ENCODE results near the gene OXSM.
A peak's percentile ranks its signal among the peaks of the same experiment; 100 is the strongest.

OXSM gene

DNA sequence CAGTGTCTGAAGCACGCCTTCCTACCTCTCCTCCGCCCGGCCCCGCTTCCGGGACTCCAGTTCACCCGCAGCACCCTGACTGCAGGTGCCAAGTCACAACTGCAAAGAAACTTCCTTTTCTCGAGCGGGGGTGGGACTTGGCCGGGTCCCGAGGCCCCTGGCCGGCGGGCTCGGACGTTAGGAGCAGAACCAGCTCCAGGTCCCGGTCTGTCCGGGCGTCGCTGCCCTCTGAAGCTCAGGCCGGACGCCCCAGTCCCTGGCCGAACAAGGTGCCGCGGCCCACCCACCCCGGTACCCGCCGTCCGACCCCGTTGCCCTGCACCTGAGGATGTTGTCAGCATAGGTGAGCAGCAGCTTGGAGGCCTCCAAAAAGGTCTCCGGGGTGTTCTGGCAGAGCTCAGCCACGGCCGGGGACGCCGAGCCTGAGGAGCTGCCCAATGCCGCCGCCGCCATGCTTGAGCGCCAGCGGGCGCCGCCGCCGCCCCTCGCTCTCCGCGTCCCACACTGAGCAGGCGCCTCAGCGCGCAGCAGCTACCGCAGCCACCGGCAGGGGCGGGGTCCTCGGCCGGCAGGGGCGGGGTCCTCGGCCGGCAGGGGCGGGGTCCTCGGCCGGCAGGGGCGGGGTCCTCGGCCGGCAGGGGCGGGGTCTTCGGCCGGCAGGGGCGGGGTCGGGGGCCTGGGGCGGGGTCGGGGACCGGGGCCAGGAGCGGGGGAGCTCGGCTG lies 6.8 kb upstream of the OXSM start, which contains the start of gene NGLY1:
TSS of gene NGLY1 (minus strand) at position 506 of the 723 bp plus-strand sequence. CDS start at position 453, 53 bp downstream.
- H3K4me3 ChIP-seq (ENCODE audit: low read length): peak within 1 kb of the TSS; percentile 84
- TF ChIP-seq, protein P1, sequence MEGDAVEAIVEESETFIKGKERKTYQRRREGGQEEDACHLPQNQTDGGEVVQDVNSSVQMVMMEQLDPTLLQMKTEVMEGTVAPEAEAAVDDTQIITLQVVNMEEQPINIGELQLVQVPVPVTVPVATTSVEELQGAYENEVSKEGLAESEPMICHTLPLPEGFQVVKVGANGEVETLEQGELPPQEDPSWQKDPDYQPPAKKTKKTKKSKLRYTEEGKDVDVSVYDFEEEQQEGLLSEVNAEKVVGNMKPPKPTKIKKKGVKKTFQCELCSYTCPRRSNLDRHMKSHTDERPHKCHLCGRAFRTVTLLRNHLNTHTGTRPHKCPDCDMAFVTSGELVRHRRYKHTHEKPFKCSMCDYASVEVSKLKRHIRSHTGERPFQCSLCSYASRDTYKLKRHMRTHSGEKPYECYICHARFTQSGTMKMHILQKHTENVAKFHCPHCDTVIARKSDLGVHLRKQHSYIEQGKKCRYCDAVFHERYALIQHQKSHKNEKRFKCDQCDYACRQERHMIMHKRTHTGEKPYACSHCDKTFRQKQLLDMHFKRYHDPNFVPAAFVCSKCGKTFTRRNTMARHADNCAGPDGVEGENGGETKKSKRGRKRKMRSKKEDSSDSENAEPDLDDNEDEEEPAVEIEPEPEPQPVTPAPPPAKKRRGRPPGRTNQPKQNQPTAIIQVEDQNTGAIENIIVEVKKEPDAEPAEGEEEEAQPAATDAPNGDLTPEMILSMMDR (conservative IDR thresholded peaks at IDR 0.05; ENCODE audit: low read length): no peak
- DNase-seq (ENCODE audit: low read depth): peak; percentile 81

DNA sequence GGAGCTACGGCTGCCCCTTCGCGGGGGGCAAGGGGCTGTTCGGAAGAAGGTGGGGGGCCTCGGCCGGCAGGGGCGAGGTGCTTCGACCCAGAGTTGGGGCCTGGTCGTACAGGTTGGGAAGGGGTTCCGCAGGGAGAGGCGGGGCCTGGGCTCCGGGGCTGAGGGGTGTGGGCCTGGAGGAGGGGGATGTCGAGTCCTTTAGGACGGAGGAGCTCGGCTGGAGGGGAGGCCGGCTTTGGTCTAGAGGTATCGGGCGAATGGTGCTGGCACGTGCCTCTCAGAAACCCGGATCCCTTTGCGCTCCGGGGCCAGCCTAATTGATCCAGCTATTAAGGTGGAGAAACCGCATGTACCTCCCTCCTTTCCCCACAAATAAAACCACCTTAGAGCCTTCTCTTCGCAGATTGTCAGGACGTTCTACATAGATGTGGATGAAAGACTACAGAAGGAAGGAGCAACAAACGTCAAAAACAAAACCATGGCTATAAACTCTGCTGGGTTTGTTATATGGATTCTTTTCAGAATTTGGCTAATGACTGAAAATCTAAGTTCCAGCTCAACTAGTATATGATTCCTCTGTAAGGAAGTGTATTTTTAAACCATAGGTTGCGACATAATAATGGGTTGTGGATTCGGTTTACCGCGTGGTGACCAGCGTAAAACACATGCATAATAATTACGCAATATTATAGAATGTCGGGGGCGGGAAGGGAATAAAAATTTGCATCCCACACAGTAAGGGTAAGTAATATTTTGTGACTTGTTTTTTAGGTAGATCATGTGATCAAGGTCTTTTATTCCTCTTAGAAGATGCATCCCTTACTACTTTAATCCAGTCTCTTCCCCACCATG lies 6.0 kb upstream of the OXSM start:
- TF ChIP-seq, protein P1 (conservative IDR thresholded peaks at IDR 0.05; ENCODE audit: low read length): no peak
- peak; percentile 25 for DNase-seq (ENCODE audit: low read depth)
- H3K4me3 ChIP-seq (ENCODE audit: low read length): peak overlapping the region; percentile 76

DNA sequence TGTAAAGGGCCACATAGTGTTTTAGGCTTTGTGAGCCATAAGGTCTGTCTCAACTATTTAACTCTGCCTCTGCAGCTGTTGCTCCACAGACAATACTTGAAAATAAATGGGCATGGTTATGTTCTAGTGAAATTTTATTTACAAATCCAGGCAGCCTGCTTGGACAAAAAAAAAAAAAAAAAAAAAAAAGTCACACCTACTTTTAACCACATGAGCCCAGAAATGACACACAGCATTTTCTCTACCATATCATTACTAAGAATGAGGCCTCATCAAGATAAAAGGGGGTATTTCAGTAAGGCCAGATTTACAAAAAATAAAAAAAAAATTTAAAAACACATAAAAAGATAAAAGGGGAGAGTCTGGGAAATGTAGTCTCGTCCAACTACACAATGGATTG lies 4.9 kb upstream of the OXSM start:
- DNase-seq (ENCODE audit: low read depth): no peak
- H3K4me3 ChIP-seq (ENCODE audit: low read length): no peak overlapping the region
- TF ChIP-seq, protein P1 (conservative IDR thresholded peaks at IDR 0.05; ENCODE audit: low read length): no peak

DNA sequence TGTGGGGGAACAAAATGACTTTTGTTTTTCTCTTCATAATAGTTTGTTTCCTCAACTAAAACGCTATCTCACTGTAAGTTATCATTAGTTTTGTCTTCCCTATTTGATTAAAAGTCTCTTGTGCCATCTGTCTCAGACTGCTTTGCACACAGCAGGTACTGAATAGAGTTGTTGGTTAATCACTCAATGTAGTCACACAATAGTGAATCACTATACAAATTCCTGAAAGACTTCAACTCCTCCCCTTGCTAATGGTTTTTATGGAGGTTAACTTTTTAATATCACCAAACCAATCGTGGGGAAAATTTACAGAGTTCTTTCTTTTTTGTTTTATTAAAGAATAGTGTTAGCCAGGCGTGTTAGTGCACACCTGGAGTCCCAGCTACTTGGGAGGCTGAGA lies 4.1 kb upstream of the OXSM start:
- TF ChIP-seq, protein P1 (conservative IDR thresholded peaks at IDR 0.05; ENCODE audit: low read length): no peak
- no peak for DNase-seq (ENCODE audit: low read depth)
- no peak overlapping the region for H3K4me3 ChIP-seq (ENCODE audit: low read length)

DNA sequence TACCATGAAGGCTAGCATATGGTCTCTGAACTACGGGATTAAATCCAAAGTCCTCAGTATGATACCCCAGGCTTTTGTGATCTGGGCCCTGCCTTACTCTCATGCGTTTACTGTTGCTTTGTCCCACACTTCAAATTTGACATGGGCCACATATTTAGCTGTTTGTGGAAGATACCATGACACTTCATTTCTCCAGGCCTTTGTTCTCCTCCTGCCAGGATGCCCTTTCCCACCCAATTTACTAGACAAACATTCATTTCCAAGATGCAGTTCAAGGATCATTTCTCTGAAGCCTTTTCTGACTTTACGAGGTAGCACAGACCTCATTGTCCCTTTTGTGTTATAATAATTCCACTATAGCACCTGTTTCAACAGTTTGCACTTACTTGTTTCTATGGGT lies 2.2 kb upstream of the OXSM start:
- TF ChIP-seq, protein P1 (conservative IDR thresholded peaks at IDR 0.05; ENCODE audit: low read length): no peak
- H3K4me3 ChIP-seq (ENCODE audit: low read length): no peak overlapping the region
- no peak for DNase-seq (ENCODE audit: low read depth)

DNA sequence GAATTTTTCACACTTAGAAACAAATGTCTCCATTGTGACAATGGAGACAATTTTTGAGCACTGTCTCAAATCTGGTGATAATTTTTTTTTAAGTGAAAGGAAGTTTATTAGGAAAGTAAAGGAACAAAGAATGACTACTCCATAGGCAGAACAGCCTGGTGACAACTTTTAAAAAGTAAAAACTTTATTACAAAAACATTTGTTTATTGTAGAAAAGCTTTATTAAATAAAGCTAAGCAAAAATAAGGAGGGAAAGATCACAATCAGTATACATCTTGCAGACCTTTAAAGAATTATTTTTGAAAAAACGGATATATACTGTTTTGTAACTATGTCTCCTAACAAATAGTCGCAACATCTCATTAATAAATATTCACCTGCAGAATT lies 688 bp upstream of the OXSM start:
- TF ChIP-seq, protein P1 (conservative IDR thresholded peaks at IDR 0.05; ENCODE audit: low read length): no peak
- DNase-seq (ENCODE audit: low read depth): no peak
- H3K4me3 ChIP-seq (ENCODE audit: low read length): peak overlapping the region; percentile 87

All from AG10803 (cell line).